GM19099 (cell line): ENCODE measurements around the gene LRIT2.

Experiments
- POLR2A ChIP-seq: IDR thresholded peaks from 3 replicates; pipeline ENCODE4 v1.6.1; 2011; ENCODE audit warnings: low read depth; ENCODE audit not compliant: insufficient read length; ENCODE audit errors: extremely low read depth

LRIT2 gene

GRCh38 chr10:84202349-84202748, 23.0 kb downstream of the LRIT2 start:
- no peak for TF ChIP-seq POLR2A

GRCh38 chr10:84201682-84202081, 23.7 kb downstream of the LRIT2 start:
- TF ChIP-seq POLR2A = no peak

GRCh38 chr10:84201244-84201606, 24.1 kb downstream of the LRIT2 start:
- TF ChIP-seq POLR2A = no peak

GRCh38 chr10:84200537-84201243, 24.7 kb downstream of the LRIT2 start:
- no peak for TF ChIP-seq POLR2A

- TF ChIP-seq POLR2A = no peak
Observed at GRCh38 chr10:84198206-84198915, 27.0 kb downstream of the LRIT2 start.

GRCh38 chr10:84197643-84198042, 27.7 kb downstream of the LRIT2 start:
- no peak for TF ChIP-seq POLR2A

GRCh38 chr10:84196941-84197340, 28.4 kb downstream of the LRIT2 start:
- TF ChIP-seq POLR2A = no peak

GRCh38 chr10:84196083-84196482, 29.3 kb downstream of the LRIT2 start:
- TF ChIP-seq POLR2A = no peak

- TF ChIP-seq POLR2A = no peak
Observed at GRCh38 chr10:84195044-84195830, 30.1 kb downstream of the LRIT2 start.

- no peak for TF ChIP-seq POLR2A
Observed at GRCh38 chr10:84194424-84195043, 30.8 kb downstream of the LRIT2 start, which contains the start of gene CDHR1. Gene CDHR1, plus strand, starts transcription at chr10:84194537. Its CDS starts 224 bp downstream, at chr10:84194761.

GRCh38 chr10:84193846-84194423, 31.4 kb downstream of the LRIT2 start:
- no peak for TF ChIP-seq POLR2A

- no peak for TF ChIP-seq POLR2A
Observed at GRCh38 chr10:84193327-84193726, 32.0 kb downstream of the LRIT2 start.

GRCh38 chr10:84191106-84191505, 34.2 kb downstream of the LRIT2 start:
- no peak for TF ChIP-seq POLR2A

GRCh38 chr10:84190621-84191020, 34.7 kb downstream of the LRIT2 start:
- TF ChIP-seq POLR2A = no peak

GRCh38 chr10:84188815-84189214, 36.5 kb downstream of the LRIT2 start:
- no peak for TF ChIP-seq POLR2A

GRCh38 chr10:84185526-84186175, 39.7 kb downstream of the LRIT2 start:
- no peak for TF ChIP-seq POLR2A
